Upper lobe of left lung (tissue), 6 donors: ENCODE measurements around the gene TMEM203. TPM values are rescaled to one million over a fixed set of nuclear protein-coding genes. Genes with fewer than 3 reads are reported as not detected.

ENCODE experiments used
- ATAC-seq, 2 donors: fragments of 200-7000 bp; cut with Tn5 transposase; one replicate each; pipeline ENCODE4 v1.9.1; 2022; ENCODE audit warnings: mild to moderate bottlenecking in 2 of 2, moderate library complexity in 2 of 2; ENCODE audit not compliant: low FRiP score in 2 of 2
- DNase-seq, 2 donors: peaks; one replicate each; pipeline ENCODE4 v3.0.0-alpha.2; 2019 to 2020
- H3K27ac ChIP-seq, 4 donors: fragments of 200-600 bp; sonication (generic); one replicate each; pipeline ENCODE4 v1.5.1; 2016 to 2019
- H3K27me3 ChIP-seq, 4 donors: fragments of 200-600 bp; sonication (generic); one replicate each; pipeline ENCODE4 v1.5.1; 2017 to 2019
- H3K36me3 ChIP-seq, 4 donors: fragments of 200-600 bp; sonication (generic); one replicate each; pipeline ENCODE4 v1.5.1; 2016 to 2019
- H3K4me1 ChIP-seq, 4 donors: fragments of 200-600 bp; sonication (generic); one replicate each; pipeline ENCODE4 v1.5.1; 2018 to 2019
- H3K4me3 ChIP-seq, 4 donors: fragments of 200-600 bp; sonication (generic); one replicate each; pipeline ENCODE4 v1.5.1; 2017 to 2019; ENCODE audit warnings: mild to moderate bottlenecking in 2 of 4, moderate library complexity in 1 of 4
- H3K9me3 ChIP-seq, 4 donors: fragments of 200-600 bp; sonication (generic); one replicate each; pipeline ENCODE4 v1.5.1; 2018 to 2019
- EP300 ChIP-seq, 4 donors: sonication (generic); formaldehyde crosslinking; IDR thresholded peaks; one replicate each; pipeline ENCODE4 v1.5.1; 2017; ENCODE audit warnings: antibody characterized with exemption in 4 of 4, control low read depth in 2 of 4
- POLR2A ChIP-seq, 4 donors: fragments of 450-650 bp; IDR thresholded peaks; one replicate each; pipeline ENCODE4 v1.5.1; 2016 to 2017; ENCODE audit warnings: antibody characterized with exemption in 4 of 4, mild to moderate bottlenecking in 2 of 4
- POLR2AphosphoS5 ChIP-seq, 2 donors: sonication (generic); formaldehyde crosslinking; IDR thresholded peaks; one replicate each; pipeline ENCODE4 v1.5.1; 2017; ENCODE audit warnings: antibody characterized with exemption in 2 of 2
- WGBS, 2 donors: methylation state at CpG; one replicate each; pipeline ENCODE4 v1.1.5; 2017 to 2018; 5-methylcytosine and 5-hydroxymethylcytosine counted together
- total RNA-seq, 6 donors: library from RNA; depleted of rRNA in 4 of 6; stranded (reverse); fragments of >200 nt in 4 of 6; gene quantifications; one replicate each; pipeline versions ENCODE4 v1.1.0 to v1.2.1, GENCODE V29; 2016 to 2021
- TF ChIP-seq, protein P1 (sequence below), 6 experiments: fragments of 450-650 bp in 4 of 6; fragments of 200-600 bp in 2 of 6; sonication (generic) in 2 of 6; IDR thresholded peaks; one replicate each; pipeline ENCODE4 v1.5.1; 2016 to 2019; ENCODE audit warnings: antibody characterized with exemption in 6 of 6
- donor health status: DM: no; HTN: no; CAD: no; lungs with moderate emphysema.
- donor health status: DM: no; HTN: yes; CAD: no; lungs with severe emphysema.

TMEM203 gene
- total RNA-seq, 6 donors from 2014 or later, result 17.8 to 35.5 (median 31.1) TPM

DNA sequence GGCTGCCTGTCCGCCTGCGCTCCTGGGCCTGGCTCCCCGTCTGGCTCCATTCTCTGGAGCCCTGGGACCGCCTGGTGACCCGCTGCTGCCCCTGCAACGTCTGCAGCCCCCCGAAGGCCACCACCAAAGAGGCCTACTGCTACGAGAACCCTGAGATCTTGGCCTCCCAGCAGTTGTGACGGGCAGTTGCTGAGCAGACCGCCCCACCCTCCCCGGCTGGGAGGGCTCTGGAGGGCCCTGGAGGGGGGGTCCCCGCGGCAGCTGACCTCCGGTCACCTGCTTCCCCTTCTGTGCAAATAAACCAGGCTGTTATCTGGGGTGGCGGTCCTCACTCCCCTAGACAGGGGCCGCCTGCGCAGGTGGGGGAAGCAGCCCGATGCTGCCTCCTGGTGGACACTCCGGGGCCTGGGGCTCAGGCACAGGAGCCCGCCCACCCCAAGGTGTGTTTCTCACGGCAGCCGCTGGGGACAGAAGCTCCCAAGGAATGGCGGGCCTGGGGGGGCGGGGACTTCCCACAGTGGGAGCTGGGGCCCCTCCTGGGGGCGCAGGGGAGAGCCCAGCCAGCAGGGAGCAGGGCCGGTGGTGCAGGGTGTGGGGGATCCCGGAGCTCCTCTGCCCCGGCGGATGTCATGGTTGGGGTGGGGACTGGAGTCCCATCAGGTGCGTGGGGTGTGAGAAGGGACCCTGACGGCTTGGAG, 30.9 kb upstream of the TMEM203 start:
- TF ChIP-seq POLR2AphosphoS5 (IDR thresholded peaks at IDR 0.05) (no peak), POLR2A (IDR thresholded peaks at IDR 0.05) (no peak), EP300 (IDR thresholded peaks at IDR 0.05) (no peak)
- TF ChIP-seq, protein P1, sequence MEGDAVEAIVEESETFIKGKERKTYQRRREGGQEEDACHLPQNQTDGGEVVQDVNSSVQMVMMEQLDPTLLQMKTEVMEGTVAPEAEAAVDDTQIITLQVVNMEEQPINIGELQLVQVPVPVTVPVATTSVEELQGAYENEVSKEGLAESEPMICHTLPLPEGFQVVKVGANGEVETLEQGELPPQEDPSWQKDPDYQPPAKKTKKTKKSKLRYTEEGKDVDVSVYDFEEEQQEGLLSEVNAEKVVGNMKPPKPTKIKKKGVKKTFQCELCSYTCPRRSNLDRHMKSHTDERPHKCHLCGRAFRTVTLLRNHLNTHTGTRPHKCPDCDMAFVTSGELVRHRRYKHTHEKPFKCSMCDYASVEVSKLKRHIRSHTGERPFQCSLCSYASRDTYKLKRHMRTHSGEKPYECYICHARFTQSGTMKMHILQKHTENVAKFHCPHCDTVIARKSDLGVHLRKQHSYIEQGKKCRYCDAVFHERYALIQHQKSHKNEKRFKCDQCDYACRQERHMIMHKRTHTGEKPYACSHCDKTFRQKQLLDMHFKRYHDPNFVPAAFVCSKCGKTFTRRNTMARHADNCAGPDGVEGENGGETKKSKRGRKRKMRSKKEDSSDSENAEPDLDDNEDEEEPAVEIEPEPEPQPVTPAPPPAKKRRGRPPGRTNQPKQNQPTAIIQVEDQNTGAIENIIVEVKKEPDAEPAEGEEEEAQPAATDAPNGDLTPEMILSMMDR (IDR thresholded peaks at IDR 0.05), result peak; percentile 99 to 100 (median 99)
- H3K4me1 ChIP-seq, result peaks cover 23 to 52% (median 30%) of the 10 kb centered on the region in 4 donors
- H3K27me3 ChIP-seq, result peaks cover 0 to 14% (median 3%) of the 10 kb centered on the region in 4 donors
- peak; percentile 94 for DNase-seq
- ATAC-seq, result peak; percentile 62 to 81
- peak overlapping the region in 1 of 4 donors; percentile 64 for H3K27ac ChIP-seq
- WGBS, 2 donors, result 7 to 20% methylated on average over 1 to 18 of the region's 31 CpGs
- peak overlapping the region in 3 of 4 donors; percentile 3 to 29 (median 21) for H3K4me3 ChIP-seq
- H3K36me3 ChIP-seq, result no peaks in the 10 kb centered on the region
- no peaks in the 10 kb centered on the region for H3K9me3 ChIP-seq

DNA sequence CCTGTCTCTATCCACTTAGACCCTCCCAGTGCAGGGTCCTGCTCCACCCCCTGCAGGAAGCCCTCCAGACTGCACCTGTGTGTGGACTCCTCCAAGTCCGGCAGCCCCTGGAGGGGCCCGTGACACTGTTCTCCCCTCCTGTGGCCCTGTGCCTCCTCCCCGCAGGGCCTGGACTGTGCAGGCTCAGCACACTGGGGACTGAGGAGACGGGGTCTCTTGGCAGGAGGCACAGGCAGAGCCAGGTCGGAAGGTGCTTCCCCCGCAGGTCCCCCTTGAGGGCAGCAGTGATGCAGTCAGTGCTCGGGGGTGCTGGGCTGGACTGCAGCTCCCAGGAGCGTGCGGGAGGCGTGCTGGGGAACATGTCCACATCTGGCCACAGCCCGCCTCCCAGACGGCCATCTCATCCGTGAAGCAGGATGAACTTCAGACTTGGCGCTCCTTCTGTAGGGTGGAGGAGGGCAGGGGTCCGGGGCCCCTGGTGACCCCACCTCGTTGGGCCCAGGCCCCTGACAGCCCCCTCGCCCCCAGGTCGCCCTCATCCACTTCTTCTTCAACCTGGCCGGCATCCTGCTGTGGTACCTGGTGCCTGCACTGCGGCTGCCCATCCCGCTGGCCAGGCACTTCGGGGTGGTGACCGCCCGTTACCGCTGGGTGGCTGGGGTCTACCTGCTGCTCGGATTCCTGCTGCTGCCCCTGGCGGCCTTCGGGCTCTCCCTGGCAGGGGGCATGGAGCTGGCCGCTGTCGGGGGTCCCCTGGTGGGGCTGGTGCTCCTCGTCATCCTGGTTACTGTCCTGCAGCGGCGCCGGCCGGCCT, 30.2 kb upstream of the TMEM203 start:
- Histone ChIP-seq H3K9me3 (no peaks in the 10 kb centered on the region), H3K36me3 (no peaks in the 10 kb centered on the region), H3K4me1 (peaks cover 23 to 52% (median 30%) of the 10 kb centered on the region in 4 donors), H3K27me3 (peaks cover 0 to 14% (median 3%) of the 10 kb centered on the region in 4 donors), H3K4me3 (peak overlapping the region in 3 of 4 donors; percentile 3 to 29 (median 21)), H3K27ac (no peak overlapping the region)
- TF ChIP-seq EP300 (IDR thresholded peaks at IDR 0.05), result no peak
- TF ChIP-seq, protein P1 (IDR thresholded peaks at IDR 0.05), result no peak
- TF ChIP-seq POLR2A (IDR thresholded peaks at IDR 0.05), result no peak
- no peak for TF ChIP-seq POLR2AphosphoS5 (IDR thresholded peaks at IDR 0.05)
- ATAC-seq (no peak), DNase-seq (peak in 1 of 2 donors; percentile 82)
- WGBS, 2 donors, result 64 to 75% methylated on average over 3 to 20 of the region's 35 CpGs

DNA sequence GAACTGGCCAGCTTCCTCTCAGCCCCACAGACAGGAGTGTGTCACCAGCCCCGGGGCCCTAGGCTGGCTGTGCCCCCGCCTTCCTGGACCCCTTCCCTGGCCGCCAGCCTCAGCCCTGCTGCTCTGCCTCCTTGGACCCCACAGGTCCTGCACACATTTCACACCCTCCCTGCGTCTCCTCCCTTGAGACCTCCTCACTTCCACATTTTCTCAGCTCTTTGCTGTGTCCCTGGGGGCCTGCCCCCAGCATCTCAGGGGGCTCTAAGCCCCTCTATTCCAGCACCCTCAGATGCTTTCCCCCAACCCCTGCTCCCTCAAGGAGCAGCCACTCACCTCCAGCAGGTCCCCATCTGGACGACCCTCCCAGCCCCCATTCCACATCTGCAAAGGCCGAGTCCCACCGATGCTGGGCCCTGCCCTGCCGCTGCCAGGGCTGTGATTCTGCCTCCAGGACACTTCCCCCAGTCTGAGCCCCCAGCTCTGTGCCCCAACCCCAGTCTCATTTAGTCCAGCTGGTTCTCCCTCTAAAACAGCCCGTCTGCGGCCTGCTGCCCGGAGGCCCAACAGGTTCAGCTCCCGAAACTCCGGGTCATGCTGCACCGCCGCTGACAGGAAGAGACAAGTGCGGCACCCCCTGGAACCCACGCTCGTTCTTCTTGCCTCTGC, 29.4 kb upstream of the TMEM203 start:
- Histone ChIP-seq H3K27me3 (peaks cover 0 to 20% (median 4%) of the 10 kb centered on the region in 4 donors), H3K36me3 (no peaks in the 10 kb centered on the region), H3K4me1 (peaks cover 19 to 45% (median 28%) of the 10 kb centered on the region in 4 donors), H3K27ac (no peak overlapping the region), H3K4me3 (no peak overlapping the region), H3K9me3 (no peaks in the 10 kb centered on the region)
- peak in 1 of 2 donors; percentile 73 for DNase-seq
- WGBS, 2 donors, result 81 to 82% methylated on average over 14 to 16 of the region's 18 CpGs
- TF ChIP-seq EP300 (IDR thresholded peaks at IDR 0.05), result no peak
- no peak for TF ChIP-seq POLR2A (IDR thresholded peaks at IDR 0.05)
- TF ChIP-seq, protein P1 (IDR thresholded peaks at IDR 0.05), result no peak
- no peak for TF ChIP-seq POLR2AphosphoS5 (IDR thresholded peaks at IDR 0.05)
- ATAC-seq, result no peak

DNA sequence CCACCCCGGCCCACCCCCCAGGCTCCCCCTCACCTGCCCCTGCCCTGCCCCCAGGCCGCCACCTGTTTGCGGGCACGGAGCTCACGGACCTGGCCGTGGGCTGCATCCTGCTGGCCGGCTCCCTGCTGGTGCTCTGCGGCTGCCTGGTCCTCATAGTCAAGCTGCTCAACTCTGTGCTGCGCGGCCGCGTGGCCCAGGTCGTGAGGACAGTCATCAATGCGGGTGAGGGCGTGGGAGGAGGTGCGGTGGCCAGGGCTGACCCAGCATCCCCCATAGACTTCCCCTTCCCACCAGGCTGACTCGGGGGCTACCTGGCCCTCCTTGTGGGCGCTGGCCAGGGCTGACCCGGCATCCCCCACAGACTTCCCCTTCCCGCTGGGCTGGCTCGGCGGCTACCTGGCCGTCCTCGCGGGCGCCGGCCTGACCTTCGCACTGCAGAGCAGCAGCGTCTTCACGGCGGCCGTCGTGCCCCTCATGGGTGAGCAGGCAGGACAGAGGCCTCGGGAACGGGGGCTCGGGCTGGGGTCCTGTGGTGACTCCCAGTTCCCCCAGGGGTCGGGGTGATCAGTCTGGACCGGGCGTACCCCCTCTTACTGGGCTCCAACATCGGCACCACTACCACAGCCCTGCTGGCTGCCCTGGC, 28.7 kb upstream of the TMEM203 start:
- DNase-seq (peak in 1 of 2 donors; percentile 81), ATAC-seq (no peak)
- Histone ChIP-seq H3K9me3 (no peaks in the 10 kb centered on the region), H3K4me3 (no peak overlapping the region), H3K27me3 (peaks cover 0 to 27% (median 4%) of the 10 kb centered on the region in 4 donors), H3K4me1 (peaks cover 15 to 38% (median 22%) of the 10 kb centered on the region in 4 donors), H3K27ac (no peak overlapping the region), H3K36me3 (no peaks in the 10 kb centered on the region)
- TF ChIP-seq, protein P1 (IDR thresholded peaks at IDR 0.05), result no peak
- TF ChIP-seq POLR2AphosphoS5 (IDR thresholded peaks at IDR 0.05) (no peak), EP300 (IDR thresholded peaks at IDR 0.05) (no peak), POLR2A (IDR thresholded peaks at IDR 0.05) (no peak)
- WGBS, 2 donors, result 52% methylated on average over 26 of the region's 40 CpGs; no CpG with 5 or more reads in 1 of the 2 donors
